Inferior parietal cortex (tissue), 1 donor: ENCODE data around the gene TNFRSF18.
"Not testable (repeated sequence)": the region's sequence is repeated elsewhere in the genome, so short reads cannot be mapped to it uniquely, and the experiment has no call there.

ENCODE experiments used
- DNase-seq: peaks from one replicate; pipeline ENCODE4 v3.0.0-alpha.2; 2016; ENCODE audit errors: extremely low spot score

TNFRSF18 gene

DNA sequence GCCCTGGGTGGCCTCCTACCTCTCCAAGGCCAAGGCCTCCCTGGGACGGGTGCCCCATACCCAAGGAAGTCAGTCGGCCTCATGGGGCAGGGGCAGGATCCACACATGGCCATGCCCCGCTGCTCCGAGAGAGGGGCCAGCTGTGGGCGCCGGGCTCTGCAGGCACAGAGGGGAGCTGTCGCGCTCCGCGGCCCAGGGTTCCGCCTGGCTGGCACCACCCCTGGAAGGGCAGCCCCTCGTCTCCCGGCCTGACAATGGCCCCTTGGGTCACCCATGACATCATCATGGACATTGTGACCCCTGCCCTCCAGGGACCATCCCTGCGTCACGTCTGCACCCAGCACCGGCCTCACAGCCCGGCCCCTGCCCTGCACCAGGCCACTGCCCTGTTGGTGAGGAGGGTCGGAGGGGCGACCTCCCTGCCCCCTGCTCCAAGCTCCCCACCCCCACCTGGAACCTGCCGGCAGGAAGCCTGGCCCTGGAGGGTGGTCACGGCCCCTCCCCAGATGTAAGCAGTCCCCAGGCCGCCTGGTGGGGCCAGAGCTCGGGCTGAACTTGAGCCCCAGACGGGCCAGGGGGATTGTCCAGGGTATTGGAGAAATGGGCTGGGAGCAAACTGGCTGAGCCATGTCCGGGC, 26.9 kb downstream of the TNFRSF18 start:
- no peak for DNase-seq

GRCh38 chr1:1178794-1179331, 27.5 kb downstream of the TNFRSF18 start:
- no peak for DNase-seq

DNA sequence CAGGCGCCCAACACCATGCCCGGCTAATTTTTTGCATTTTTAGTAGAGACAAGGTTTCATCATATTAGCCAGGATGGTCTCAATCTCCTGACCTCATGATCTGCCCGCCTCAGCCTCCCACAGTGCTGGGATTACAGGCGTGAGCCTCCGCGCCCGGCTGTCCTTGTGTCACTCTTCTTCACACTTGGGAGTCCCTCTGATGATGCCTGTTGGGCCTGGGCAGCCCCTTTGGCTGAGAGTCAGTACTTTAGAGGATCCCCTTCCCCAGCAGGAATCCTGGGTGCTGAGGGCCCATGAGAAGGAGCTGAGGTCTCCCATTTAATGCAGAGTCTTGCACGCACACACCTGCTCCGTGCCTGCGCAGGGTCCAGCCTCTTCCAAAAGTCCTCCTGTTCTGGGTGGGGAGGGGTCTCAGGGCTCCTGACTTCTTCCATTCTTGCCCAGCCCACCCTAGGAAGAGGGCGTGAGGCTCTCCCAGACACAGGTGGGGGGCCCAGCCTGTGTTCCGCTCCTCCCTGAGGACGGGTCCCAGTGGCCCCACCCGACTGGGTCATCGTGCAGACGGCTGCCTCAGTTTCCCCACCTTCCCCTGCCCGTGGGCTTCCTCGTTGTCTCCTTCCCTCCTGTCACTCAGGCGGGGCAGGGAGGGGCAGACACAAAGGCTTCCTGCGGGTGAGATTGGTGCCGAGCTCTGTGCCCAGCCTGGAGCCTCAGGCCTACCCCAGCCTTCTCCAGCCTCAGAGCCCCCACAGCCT, 28.8 kb downstream of the TNFRSF18 start:
- DNase-seq: no peak

- DNase-seq: no peak
Observed at GRCh38 chr1:1176931-1177330, 29.5 kb downstream of the TNFRSF18 start.

GRCh38 chr1:1176063-1176761, 30.2 kb downstream of the TNFRSF18 start:
- DNase-seq: not testable (repeated sequence)

GRCh38 chr1:1175221-1176062, 30.9 kb downstream of the TNFRSF18 start:
- no peak for DNase-seq

DNA sequence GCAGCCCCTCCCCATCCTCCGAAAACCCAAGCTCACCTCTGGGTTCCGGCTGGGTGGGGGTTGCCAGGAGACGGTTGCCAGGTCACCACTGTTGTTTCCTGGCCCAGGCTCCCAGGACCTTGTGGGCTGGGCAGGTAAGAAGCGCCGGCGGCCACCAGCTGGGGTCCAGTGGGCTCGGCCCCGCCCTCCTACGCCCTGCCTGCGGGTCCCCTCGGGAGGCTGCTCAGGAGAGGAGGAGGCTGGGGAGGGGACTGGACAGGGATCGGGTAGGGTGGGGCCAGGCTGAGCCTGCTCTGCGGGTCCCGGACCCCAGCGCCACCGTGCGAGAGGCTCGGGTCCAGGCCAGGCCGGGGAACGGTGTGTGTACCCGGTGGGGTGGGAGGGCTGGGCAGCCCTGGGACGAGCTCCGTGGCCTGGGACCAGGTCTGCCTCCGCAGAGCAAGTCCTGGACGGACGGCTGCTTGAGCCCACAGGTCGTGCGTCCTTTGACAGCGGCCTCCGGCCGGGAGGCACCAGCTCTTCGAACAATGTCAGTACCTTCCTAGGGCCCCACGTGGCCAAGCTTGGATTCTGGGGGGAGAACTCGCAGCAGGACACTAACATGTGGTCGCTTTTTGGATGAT, 32.5 kb downstream of the TNFRSF18 start, which contains the start of gene TTLL10:
Gene TTLL10, plus strand, starts transcription at position 88 of the 623 bp plus-strand sequence. CDS start 5,336 bp downstream, outside the sequence.
- DNase-seq: no peak

GRCh38 chr1:1173061-1173792, 33.2 kb downstream of the TNFRSF18 start:
- no peak for DNase-seq

DNA sequence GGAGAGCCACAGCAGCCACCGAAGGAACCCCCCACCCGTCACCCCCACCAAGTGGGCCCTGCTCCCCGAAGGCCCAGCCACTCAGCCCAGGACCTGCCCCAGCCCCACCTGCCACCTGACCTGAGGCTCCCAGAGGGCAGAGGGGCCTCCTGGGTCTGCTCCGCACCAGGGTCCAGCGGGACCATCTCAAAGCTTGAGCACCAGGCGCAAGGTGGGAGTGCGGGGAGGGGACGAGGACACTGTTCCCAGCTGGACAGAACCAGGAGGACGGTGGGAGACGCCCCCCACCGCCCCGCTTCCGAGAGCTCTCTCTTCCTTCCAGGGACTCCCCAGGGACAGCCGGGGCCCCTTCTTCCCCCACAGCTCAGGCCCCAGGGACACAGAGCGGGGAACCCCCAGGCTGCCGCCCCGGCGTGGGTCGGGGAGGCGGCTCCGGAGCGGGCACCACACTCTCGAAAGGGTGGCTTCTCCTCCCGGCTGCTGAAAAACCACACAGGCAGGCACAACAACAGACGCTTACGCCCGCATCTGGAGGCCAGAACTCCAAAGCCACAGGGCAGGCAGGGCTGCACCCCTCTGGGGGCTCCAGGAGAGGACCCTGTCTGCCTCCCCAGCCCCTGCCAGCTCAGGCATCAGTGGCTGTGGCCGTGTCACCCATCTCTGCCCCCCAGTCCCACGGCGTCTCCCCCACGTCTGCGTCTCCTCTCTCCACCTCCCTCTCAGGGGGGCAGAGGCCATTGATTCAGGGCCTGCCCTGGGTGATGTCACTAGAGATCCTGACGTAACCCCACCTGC, 34.6 kb downstream of the TNFRSF18 start:
- no peak for DNase-seq

DNA sequence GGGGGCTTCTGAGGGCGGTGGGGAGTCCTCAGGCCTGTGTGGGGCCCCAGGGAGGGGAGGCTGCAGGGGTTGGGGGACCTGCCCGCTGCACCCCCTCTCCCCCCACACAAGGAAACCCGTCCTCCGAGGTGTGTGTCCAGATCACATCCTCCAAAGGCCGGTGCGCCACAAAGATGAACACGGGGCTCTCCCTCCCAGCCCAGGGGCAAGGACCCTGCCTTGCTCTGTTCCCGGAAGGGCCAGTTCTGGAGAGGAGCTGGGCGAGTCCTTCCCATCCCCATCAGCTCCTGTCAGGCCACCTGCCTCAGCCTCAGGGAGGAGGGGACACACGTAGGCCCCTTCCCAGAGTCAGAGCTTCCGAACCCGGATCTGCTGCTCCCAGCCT, 35.2 kb downstream of the TNFRSF18 start:
- no peak for DNase-seq

DNA sequence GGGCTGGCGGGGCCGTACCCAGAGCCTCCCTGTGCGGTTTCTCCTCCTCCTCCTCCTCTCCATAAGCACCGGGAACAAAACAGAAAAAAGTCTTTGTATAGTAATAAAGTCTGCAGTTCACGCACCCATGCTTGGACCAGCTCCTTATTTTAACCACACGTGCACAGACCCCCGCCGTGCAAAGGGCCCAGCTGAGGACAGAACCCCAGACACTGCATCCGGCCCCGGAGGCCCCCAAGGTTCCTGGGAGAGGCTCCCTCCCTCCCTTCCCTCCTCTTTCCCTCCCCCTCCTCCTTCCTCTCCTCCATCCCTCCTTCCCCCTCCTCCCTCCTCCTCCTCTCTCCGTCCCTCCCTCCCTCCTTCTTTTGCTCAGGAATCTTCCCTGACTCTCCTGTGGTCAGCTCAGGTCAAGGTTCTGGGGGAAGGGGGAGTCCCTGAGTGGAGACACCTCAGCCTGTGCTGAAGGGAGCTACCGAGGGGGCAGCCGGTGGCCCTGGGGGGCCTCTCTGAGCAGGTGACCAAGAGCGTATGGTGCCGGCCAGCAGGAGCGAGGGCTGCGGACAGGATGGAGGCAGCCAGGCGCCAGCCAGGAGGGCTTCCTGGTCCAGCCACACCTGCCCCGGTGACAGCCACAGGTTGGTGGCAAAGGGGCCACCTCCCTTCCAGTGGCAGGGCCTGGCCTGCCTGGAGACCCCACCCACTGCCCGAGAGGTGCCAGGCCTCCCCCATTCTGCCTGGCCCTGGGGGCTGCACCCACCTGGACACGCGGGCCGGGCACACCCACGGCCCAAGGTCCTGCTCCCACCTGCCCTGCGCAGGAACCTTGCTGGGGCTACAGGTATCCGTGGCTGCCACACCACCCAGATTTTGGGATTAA, 35.9 kb downstream of the TNFRSF18 start:
- DNase-seq: no peak

- DNase-seq: no peak
Observed at GRCh38 chr1:1169429-1170214, 36.8 kb downstream of the TNFRSF18 start.

- no peak for DNase-seq
Observed at GRCh38 chr1:1168451-1169411, 37.7 kb downstream of the TNFRSF18 start.

GRCh38 chr1:1167841-1168450, 38.4 kb downstream of the TNFRSF18 start:
- no peak for DNase-seq

DNA sequence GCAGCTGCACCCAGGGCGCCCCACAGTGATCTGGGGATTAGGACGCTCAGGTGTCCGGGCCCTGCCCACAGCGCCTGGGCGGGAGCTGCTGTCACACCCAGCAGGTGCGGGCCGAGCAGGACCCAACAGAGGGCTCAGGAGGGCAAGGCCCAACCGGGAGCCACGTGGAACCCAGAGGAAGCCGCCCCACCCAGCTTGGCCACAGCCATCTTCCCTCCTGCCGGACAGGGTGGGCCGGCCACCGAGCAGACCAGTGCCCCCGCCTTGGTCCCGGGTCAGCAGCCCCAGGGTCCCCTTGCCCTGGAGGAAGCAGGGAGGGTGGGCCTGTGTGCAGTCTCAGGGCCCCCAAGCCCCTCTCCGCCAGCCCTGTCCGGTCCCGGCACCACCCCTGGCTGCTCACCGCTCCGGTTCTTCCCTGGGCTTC, 39.0 kb downstream of the TNFRSF18 start:
- no peak for DNase-seq
